NCI-H1417 (cell line): Measurements from ENCODE around the gene GNE.
"Not testable (repeated sequence)": the region's sequence is repeated elsewhere in the genome, so short reads cannot be mapped to it uniquely, and the experiment has no call there.

Experiments used
- DNase-seq, 3 experiments: peaks; one replicate each; lab custom pipeline; 2025; lab: John Stamatoyannopoulos, UW

GNE gene

GRCh38 chr9:36207546-36208012 lies 50.7 kb downstream of the GNE start:
- no peak for DNase-seq

- no peak for DNase-seq
Measured at GRCh38 chr9:36207016-36207415, 51.2 kb downstream of the GNE start.

- DNase-seq: no peak
Measured at GRCh38 chr9:36204906-36205547, 53.2 kb downstream of the GNE start.

GRCh38 chr9:36194326-36195000 lies 63.8 kb downstream of the GNE start:
- peak in 1 of 3 experiments; percentile 44 for DNase-seq

- DNase-seq: no peak
Measured at GRCh38 chr9:36193023-36193422, 65.2 kb downstream of the GNE start.

GRCh38 chr9:36192196-36192595 lies 66.1 kb downstream of the GNE start:
- DNase-seq: no peak

- DNase-seq: peak in 1 of 3 experiments; percentile 18
Measured at GRCh38 chr9:36191686-36192085, 66.6 kb downstream of the GNE start.

GRCh38 chr9:36191290-36191645 lies 67.0 kb downstream of the GNE start:
- peak in 2 of 3 experiments; percentile 5 to 60 for DNase-seq

- peak; percentile 91 to 98 (median 92) for DNase-seq
Measured at GRCh38 chr9:36190388-36191289, 67.6 kb downstream of the GNE start, which contains the start of gene CLTA. Gene CLTA (plus strand): TSS chr9:36190921. CDS start chr9:36191057, 136 bp downstream.

- DNase-seq: peak in 1 of 3 experiments; percentile 56
Measured at GRCh38 chr9:36189976-36190375, 68.3 kb downstream of the GNE start.

- DNase-seq: no peak
Measured at GRCh38 chr9:36188212-36188611, 70.0 kb downstream of the GNE start.

GRCh38 chr9:36187414-36187813 lies 70.8 kb downstream of the GNE start:
- no peak for DNase-seq

GRCh38 chr9:36180243-36180642 lies 78.0 kb downstream of the GNE start:
- DNase-seq: not testable (repeated sequence)

GRCh38 chr9:36177571-36177970 lies 80.7 kb downstream of the GNE start:
- no peak for DNase-seq

- DNase-seq: not testable (repeated sequence)
Measured at GRCh38 chr9:36176496-36176895, 81.8 kb downstream of the GNE start.

- DNase-seq: not testable (repeated sequence)
Measured at GRCh38 chr9:36175209-36175608, 83.0 kb downstream of the GNE start.

- no peak for DNase-seq
Measured at GRCh38 chr9:36174731-36175130, 83.5 kb downstream of the GNE start.

- DNase-seq: no peak
Measured at GRCh38 chr9:36174271-36174670, 84.0 kb downstream of the GNE start.

- DNase-seq: no peak
Measured at GRCh38 chr9:36173861-36174260, 84.4 kb downstream of the GNE start.

GRCh38 chr9:36170531-36170930 lies 87.7 kb downstream of the GNE start:
- no peak for DNase-seq

GRCh38 chr9:36169708-36170107 lies 88.5 kb downstream of the GNE start:
- no peak for DNase-seq

- no peak for DNase-seq
Measured at GRCh38 chr9:36169166-36169565, 89.1 kb downstream of the GNE start, which contains the start of gene CCIN. Gene CCIN (plus strand): TSS chr9:36169388. CDS start chr9:36169503, 115 bp downstream.
